Esophagus muscularis mucosa (tissue), 4 donors: ENCODE data around the gene CDC5L. TPM values are rescaled to one million over a fixed set of nuclear protein-coding genes. Genes with fewer than 3 reads are reported as not detected.

Source experiments
- DNase-seq: peaks from one replicate; pipeline ENCODE4 v3.0.0-alpha.2; 2017; ENCODE audit errors: extremely low spot score
- H3K27ac ChIP-seq, 4 donors: fragments of 200-600 bp; sonication (generic); replicated peaks in 1 of 4; 1 replicate in 3 of 4; 2 replicates in 1 of 4; pipeline ENCODE4 v1.5.1; 2016 to 2019; ENCODE audit warnings: mild to moderate bottlenecking in 1 of 4
- H3K27me3 ChIP-seq, 4 donors: fragments of 200-600 bp; sonication (generic); one replicate each; pipeline versions ENCODE4 v1.5.1 to v1.6.0; 2016 to 2019
- H3K36me3 ChIP-seq, 4 donors: fragments of 200-600 bp; sonication (generic); one replicate each; pipeline ENCODE4 v1.5.1; 2016 to 2019
- H3K4me1 ChIP-seq, 4 donors: fragments of 200-600 bp; sonication (generic); one replicate each; pipeline ENCODE4 v1.5.1; 2016 to 2019
- H3K4me3 ChIP-seq, 4 donors: fragments of 200-600 bp; sonication (generic); 1 replicate in 2 of 4; 2 replicates in 2 of 4; pipeline ENCODE4 v1.5.1; 2016 to 2019; ENCODE audit warnings: mild to moderate bottlenecking in 4 of 4, moderate library complexity in 1 of 4
- H3K9me3 ChIP-seq, 4 donors: fragments of 200-600 bp; sonication (generic); 1 replicate in 3 of 4; 2 replicates in 1 of 4; pipeline ENCODE4 v1.5.1; 2016 to 2019
- EP300 ChIP-seq: sonication (generic); formaldehyde crosslinking; IDR thresholded peaks from one replicate; pipeline ENCODE4 v1.6.1; 2017; ENCODE audit warnings: antibody characterized with exemption
- POLR2A ChIP-seq: fragments of 450-650 bp; IDR thresholded peaks from one replicate; pipeline ENCODE4 v1.6.1; 2017; ENCODE audit warnings: antibody characterized with exemption, moderate library complexity, mild to moderate bottlenecking, low read depth
- POLR2AphosphoS5 ChIP-seq, 2 donors: sonication (generic); formaldehyde crosslinking; IDR thresholded peaks; one replicate each; pipeline ENCODE4 v1.6.1; 2017; ENCODE audit warnings: antibody characterized with exemption in 2 of 2
- WGBS: methylation state at CpG from one replicate; pipeline ENCODE4 v1.1.5; 2018; 5-methylcytosine and 5-hydroxymethylcytosine counted together
- intact Hi-C: fragments of 100-400 bp; cut with DNase I; formaldehyde crosslinking; loops from one replicate; pipeline ENCODE4 v1.15.1; 2023
- total RNA-seq, 4 donors: library from RNA; depleted of rRNA; stranded (reverse); fragments of >200 nt; gene quantifications; one replicate each; pipeline versions ENCODE4 v1.1.0 to v1.2.1, GENCODE V29; 2016
- TF ChIP-seq, protein P1 (sequence below), 3 experiments: fragments of 200-600 bp in 2 of 3; fragments of 450-650 bp in 1 of 3; sonication (generic) in 2 of 3; IDR thresholded peaks; one replicate each; pipeline ENCODE4 v1.5.1; 2017 to 2019; ENCODE audit warnings: antibody characterized with exemption in 3 of 3, mild to moderate bottlenecking in 2 of 3, moderate library complexity in 1 of 3

CDC5L gene
- total RNA-seq, 4 donors from 2014 or later = 18.4 to 25.4 (median 21.9) TPM

DNA sequence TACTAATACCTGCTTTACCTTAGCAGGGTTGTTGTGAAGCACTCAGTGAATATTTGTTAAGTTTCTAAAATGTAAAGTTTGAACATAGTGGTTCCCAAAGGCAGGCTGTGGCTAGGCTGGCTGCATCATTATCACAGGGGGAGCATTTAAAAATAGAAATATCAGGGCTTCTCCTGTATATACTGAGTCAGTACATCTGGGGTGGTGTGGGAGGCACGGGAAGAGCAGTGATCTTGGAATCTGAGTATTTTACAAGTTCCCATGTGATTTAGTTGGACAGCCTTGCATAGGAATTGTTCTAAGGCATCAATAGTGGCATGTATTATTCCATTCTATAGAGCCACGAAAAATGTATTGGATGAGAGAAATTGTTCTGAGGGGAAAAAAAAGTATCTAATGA is 8.0 kb downstream of the CDC5L start:
- H3K27me3 ChIP-seq = no peaks in the 10 kb centered on the region
- TF ChIP-seq, protein P1, sequence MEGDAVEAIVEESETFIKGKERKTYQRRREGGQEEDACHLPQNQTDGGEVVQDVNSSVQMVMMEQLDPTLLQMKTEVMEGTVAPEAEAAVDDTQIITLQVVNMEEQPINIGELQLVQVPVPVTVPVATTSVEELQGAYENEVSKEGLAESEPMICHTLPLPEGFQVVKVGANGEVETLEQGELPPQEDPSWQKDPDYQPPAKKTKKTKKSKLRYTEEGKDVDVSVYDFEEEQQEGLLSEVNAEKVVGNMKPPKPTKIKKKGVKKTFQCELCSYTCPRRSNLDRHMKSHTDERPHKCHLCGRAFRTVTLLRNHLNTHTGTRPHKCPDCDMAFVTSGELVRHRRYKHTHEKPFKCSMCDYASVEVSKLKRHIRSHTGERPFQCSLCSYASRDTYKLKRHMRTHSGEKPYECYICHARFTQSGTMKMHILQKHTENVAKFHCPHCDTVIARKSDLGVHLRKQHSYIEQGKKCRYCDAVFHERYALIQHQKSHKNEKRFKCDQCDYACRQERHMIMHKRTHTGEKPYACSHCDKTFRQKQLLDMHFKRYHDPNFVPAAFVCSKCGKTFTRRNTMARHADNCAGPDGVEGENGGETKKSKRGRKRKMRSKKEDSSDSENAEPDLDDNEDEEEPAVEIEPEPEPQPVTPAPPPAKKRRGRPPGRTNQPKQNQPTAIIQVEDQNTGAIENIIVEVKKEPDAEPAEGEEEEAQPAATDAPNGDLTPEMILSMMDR (IDR thresholded peaks at IDR 0.05) = no peak
- TF ChIP-seq EP300 (no peak), POLR2AphosphoS5 (IDR thresholded peaks at IDR 0.05) (no peak), POLR2A (no peak)
- no peaks in the 10 kb centered on the region for H3K9me3 ChIP-seq
- intact Hi-C loops = no loop called here
- no peak overlapping the region for H3K27ac ChIP-seq
- peaks cover 40 to 92% (median 67%) of the 10 kb centered on the region in 4 donors for H3K36me3 ChIP-seq
- no peak for DNase-seq
- 75% methylated on average over 2 of the region's 2 CpGs for WGBS
- H3K4me1 ChIP-seq = peaks cover 19 to 41% (median 28%) of the 10 kb centered on the region in 4 donors
- H3K4me3 ChIP-seq = no peak overlapping the region

DNA sequence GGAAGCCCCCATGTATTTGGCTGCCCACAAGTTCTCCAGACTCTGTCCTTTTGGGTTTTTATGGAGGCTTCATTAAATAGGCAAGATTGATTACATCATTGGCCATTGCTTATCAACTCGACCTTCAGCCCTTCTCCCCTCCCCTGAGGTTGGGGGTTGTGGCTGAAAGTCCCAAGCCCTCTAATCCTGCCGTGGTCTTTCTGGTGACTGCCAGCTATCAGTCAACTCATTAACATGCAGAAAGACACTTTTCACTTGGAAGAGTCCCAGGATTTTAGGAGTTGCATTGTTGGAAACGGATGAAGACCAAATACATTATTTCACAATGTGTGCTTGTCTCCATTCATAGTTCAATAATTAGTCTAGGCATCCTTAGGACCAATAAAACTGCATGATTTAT is 9.5 kb downstream of the CDC5L start:
- Histone ChIP-seq H3K4me3 (no peak overlapping the region), H3K27me3 (no peaks in the 10 kb centered on the region), H3K9me3 (no peaks in the 10 kb centered on the region), H3K36me3 (peaks cover 40 to 85% (median 61%) of the 10 kb centered on the region in 4 donors), H3K27ac (no peak overlapping the region), H3K4me1 (peaks cover 24 to 43% (median 36%) of the 10 kb centered on the region in 4 donors)
- intact Hi-C loops = no loop called here
- DNase-seq = no peak
- 61% methylated on average over 3 of the region's 3 CpGs for WGBS
- TF ChIP-seq POLR2A (no peak), POLR2AphosphoS5 (IDR thresholded peaks at IDR 0.05) (no peak), EP300 (no peak)
- TF ChIP-seq, protein P1 (IDR thresholded peaks at IDR 0.05) = no peak

DNA sequence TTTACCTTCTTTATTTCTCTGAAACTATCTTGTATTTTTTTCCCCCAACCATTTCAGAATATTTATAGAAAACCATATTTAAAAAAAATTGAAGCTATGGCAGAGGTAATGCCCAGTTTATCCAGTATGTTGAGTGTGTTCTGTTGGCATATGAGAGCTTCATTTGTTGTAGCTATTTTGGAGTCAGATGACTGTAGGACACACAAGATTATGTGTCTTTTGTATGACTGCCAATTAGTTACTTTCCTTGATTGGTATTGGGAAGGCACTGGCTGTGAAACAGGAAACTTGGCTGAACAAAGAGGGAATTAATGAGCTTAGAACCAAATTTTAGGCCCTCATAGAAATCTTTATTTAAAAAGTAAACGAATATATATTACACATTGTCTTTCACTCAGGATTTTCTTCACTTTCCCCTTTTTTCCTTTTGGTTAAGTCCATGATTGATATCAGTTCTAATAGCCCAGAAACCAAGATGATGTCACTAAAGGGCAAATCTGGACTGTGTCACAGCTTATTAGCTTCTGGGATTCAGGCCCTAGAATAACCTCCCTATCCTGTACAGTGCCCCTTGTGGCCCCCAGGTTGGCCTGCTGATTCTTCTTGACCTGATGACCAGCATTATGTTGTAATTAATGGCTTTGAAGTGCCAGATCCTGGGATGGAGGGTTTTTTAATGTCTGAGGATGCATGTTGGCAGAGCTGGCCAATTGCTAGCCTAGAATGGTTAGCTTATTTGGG is 10.1 kb downstream of the CDC5L start:
- intact Hi-C loops = no loop called here
- H3K36me3 ChIP-seq = peaks cover 39 to 78% (median 58%) of the 10 kb centered on the region in 4 donors
- 85% methylated on average over 1 of the region's 1 CpG for WGBS
- TF ChIP-seq EP300 (no peak), POLR2A (no peak), POLR2AphosphoS5 (IDR thresholded peaks at IDR 0.05) (no peak)
- TF ChIP-seq, protein P1 (IDR thresholded peaks at IDR 0.05) = no peak
- no peaks in the 10 kb centered on the region for H3K27me3 ChIP-seq
- no peaks in the 10 kb centered on the region for H3K9me3 ChIP-seq
- no peak for DNase-seq
- peaks cover 24 to 43% (median 36%) of the 10 kb centered on the region in 4 donors for H3K4me1 ChIP-seq
- no peak overlapping the region for H3K4me3 ChIP-seq
- H3K27ac ChIP-seq = no peak overlapping the region

DNA sequence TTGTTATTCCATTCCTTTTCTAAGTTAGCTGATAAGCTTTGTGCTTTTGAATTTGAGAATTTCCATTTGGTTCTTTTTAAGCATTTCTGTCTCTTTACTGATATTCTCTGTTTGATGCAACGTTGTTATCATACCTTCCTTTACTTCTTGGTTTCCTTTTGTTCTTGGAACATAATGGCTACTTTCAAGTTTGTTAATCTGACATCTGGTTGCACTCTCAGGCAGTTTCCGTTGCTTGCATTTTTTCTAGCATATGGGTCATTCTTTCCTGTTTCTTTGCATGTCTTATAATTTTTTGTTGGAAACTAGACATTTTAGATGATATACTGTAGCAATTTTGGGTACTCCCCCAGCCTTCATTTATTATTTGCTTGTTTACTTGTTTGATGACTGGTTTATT is 12.5 kb downstream of the CDC5L start:
- H3K36me3 ChIP-seq = peaks cover 35 to 69% (median 51%) of the 10 kb centered on the region in 4 donors
- TF ChIP-seq EP300 (no peak), POLR2A (no peak), POLR2AphosphoS5 (IDR thresholded peaks at IDR 0.05) (no peak)
- TF ChIP-seq, protein P1 (IDR thresholded peaks at IDR 0.05) = no peak
- H3K9me3 ChIP-seq = no peaks in the 10 kb centered on the region
- no peak overlapping the region for H3K4me3 ChIP-seq
- intact Hi-C loops = no loop called here
- H3K27me3 ChIP-seq = no peaks in the 10 kb centered on the region
- no peak for DNase-seq
- no peak overlapping the region for H3K27ac ChIP-seq
- WGBS = 64% methylated on average over 2 of the region's 2 CpGs
- H3K4me1 ChIP-seq = peaks cover 24 to 43% (median 36%) of the 10 kb centered on the region in 4 donors
